NCI-H2107 (cell line): ENCODE results near the gene KCTD11.

Experiments used
- DNase-seq: peaks from one replicate; lab custom pipeline; 2025; lab: John Stamatoyannopoulos, UW

The KCTD11 gene

GRCh38 chr17:7351665-7352502, at the start of gene KCTD11:
TSS of gene KCTD11 (plus strand) at chr17:7352162.
- no peak for DNase-seq

GRCh38 chr17:7304179-7304578, 47.8 kb upstream of the KCTD11 start:
- DNase-seq: no peak

GRCh38 chr17:7306911-7307685, 44.9 kb upstream of the KCTD11 start, which contains the start of gene EIF5A:
TSS of gene EIF5A (plus strand) at chr17:7307628. CDS start at chr17:7309636, 2,008 bp downstream.
- peak; percentile 95 for DNase-seq

GRCh38 chr17:7307686-7308624, 44.0 kb upstream of the KCTD11 start:
- no peak for DNase-seq

- peak; percentile 28 for DNase-seq
Observed at GRCh38 chr17:7308625-7309433, 43.1 kb upstream of the KCTD11 start.

GRCh38 chr17:7309628-7310027, 42.3 kb upstream of the KCTD11 start:
- DNase-seq: no peak

GRCh38 chr17:7311110-7311705, 40.8 kb upstream of the KCTD11 start:
- no peak for DNase-seq

- no peak for DNase-seq
Observed at GRCh38 chr17:7312432-7313087, 39.4 kb upstream of the KCTD11 start.

GRCh38 chr17:7313088-7313889, 38.7 kb upstream of the KCTD11 start:
- no peak for DNase-seq

- no peak for DNase-seq
Observed at GRCh38 chr17:7313890-7314718, 37.9 kb upstream of the KCTD11 start.

- peak; percentile 67 for DNase-seq
Observed at GRCh38 chr17:7314719-7315569, 37.0 kb upstream of the KCTD11 start, which contains the start of gene GPS2. TSS of gene GPS2 (minus strand) at chr17:7315360. CDS start at chr17:7315052, 308 bp downstream.

- DNase-seq: no peak
Observed at GRCh38 chr17:7315570-7316235, 36.3 kb upstream of the KCTD11 start.

- no peak for DNase-seq
Observed at GRCh38 chr17:7317161-7317803, 34.7 kb upstream of the KCTD11 start.

GRCh38 chr17:7318121-7318860, 33.7 kb upstream of the KCTD11 start:
- DNase-seq: no peak

- DNase-seq: no peak
Observed at GRCh38 chr17:7321466-7321865, 30.5 kb upstream of the KCTD11 start.
